Measurements from ENCODE around the gene FOXK1.
"Not testable (repeated sequence)": the region's sequence is repeated elsewhere in the genome, so short reads cannot be mapped to it uniquely, and the experiment has no call there.

FOXK1 gene

GRCh38 chr7:4802577-4802976 lies 120.5 kb downstream of the FOXK1 start:
- not testable (repeated sequence) for DNase-seq

GRCh38 chr7:4803397-4804241 lies 121.5 kb downstream of the FOXK1 start:
- DNase-seq: no peak

DNA sequence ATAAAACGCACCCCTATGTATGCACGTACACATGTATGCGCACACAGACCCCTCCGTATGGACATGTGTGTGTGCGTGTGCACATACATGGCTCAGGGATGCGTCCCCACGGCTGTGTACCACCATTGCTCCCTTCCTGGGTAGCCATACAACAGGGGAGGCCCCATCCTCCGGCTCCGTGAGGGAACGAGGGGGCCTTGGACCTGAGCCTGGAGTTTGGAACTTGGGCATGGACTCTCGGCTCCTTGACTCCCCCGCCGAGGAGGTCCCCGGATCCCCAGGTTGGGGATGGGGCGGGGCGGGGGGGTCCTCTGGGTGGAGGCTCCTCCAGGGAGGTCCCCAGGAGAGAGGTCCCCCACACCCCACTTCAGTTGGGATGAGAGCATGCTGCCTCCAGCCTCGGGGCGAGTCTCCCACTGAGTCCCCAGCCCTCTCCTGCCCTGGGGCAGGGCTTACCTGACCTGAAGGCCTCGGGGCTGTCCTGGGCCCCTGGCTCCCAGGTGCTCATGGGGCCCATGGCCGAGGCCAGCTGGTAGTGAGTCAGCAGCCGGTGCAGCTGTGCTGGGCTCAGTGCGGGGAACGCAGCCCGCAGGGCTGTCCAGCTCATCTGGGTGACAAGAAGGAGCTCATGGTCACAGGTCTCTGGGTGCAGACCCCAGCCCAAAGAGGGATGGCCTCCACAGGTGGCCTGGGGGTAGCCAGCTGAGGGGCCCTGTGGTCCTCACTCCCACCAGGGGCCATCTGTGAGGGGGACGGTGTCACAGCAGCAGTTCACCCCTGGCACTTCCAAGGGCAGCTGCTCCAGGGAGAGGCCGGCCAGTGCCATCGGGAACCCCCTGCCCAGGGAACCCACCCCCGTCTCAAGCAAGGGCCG lies 123.3 kb downstream of the FOXK1 start:
- no peak for DNase-seq

GRCh38 chr7:4805984-4806300 lies 123.8 kb downstream of the FOXK1 start:
- DNase-seq: no peak

GRCh38 chr7:4806983-4807597 lies 125.0 kb downstream of the FOXK1 start:
- DNase-seq: no peak

DNA sequence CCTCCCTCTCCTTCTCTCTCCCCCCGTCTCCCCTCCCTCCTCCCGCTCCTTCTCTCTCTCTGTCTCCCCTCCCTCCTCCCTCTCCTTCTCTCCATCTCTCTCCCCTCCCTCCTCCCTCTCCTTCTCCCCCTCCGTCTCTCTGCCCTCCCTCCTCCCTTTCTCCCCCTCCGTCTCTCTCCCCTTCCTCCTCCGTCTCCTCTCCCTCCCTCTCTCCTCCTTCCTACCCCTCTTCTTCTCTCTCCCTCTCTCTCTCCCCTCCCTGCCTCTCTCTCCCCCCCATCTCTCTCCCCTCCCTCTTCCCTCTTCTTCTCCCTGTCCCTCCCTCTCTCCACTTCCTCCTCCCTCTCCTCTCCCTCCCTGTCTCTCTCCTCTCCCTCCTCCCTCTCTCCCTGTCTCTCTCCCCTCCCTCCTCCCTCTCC lies 125.5 kb downstream of the FOXK1 start:
- no peak for DNase-seq

DNA sequence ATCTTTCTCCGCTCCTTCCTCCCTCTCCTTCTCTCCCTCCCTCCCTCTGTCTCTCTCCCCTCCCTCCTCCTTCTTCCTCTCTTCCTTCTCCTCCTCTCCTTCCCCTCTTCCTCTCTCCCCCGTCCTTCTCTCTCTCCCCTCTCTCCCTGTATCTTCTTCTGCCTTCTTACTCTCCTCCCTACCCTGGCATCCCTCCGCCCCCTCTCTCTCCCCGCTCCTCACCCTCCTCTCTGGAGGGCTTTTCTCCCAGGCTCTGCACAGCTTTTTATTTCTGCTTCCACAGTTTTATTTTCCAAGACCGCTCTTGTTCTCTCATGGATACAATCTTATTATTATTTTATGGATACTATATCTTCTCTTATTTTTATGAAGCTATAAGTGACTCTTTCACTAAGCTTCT lies 125.9 kb downstream of the FOXK1 start:
- DNase-seq: no peak

DNA sequence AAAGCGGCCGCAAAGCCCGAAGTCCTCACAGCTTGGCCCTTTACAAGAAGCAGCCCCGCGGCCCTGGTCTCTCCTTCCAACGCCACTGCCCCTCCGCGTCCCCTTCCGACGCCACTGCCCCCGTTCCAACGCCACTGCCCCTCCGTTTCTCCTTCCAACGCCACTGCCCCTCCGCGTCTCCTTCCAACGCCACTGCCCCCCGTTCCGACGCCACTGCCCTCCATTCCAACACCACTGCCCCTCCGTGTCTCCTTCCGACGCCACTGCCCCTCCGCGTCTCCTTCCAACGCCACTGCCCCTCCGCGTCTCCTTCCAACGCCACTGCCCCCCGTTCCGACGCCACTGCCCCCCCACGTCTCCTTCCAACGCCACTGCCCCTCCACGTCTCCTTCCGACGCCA lies 126.5 kb downstream of the FOXK1 start:
- no peak for DNase-seq

DNA sequence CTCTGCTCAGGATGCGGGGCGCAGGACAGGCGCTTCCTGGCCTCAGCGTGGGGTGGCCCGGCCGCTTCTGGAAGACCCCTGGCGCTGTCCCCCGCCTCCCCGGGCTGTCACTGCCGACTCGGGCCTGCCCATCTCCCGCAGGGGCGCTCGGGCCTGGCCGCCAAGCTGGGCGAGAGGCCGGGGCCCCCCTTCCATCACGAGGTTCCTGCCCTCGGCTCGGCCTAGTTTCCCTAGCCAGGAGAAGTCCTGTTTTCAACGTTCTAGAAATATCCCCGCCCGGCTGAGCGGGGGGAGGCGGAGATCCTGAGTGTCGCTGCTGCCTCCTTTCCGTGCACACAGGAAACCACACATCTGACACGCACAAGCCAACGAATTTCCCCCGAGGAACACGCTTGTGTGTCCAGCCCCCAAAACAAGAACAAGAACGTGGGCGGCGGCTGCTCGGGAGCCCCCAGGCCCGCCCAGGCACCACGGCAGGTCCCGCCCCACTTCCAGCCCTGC lies 127.0 kb downstream of the FOXK1 start:
- DNase-seq: no peak

- DNase-seq: no peak
Observed at GRCh38 chr7:4809666-4810065, 127.6 kb downstream of the FOXK1 start.

DNA sequence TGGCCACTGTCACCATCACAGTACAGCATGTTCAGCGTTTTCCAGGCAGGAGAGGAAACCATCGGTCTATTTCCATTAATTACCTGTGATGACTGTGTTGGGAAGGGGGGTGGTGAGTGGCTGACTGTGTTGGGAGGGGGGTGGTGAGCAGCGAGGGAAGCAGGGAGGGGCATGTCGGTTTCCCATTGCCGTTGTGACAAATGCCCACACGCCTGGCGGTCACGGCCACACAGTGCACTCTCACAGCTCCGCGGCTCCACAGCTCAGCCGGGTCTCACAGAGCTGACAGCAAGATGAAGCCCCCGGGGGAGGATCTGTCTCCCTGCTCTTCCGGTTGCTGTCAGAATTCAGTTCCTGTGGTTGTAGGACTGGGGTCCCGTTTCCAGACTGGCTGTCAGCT lies 132.3 kb downstream of the FOXK1 start:
- DNase-seq: no peak

DNA sequence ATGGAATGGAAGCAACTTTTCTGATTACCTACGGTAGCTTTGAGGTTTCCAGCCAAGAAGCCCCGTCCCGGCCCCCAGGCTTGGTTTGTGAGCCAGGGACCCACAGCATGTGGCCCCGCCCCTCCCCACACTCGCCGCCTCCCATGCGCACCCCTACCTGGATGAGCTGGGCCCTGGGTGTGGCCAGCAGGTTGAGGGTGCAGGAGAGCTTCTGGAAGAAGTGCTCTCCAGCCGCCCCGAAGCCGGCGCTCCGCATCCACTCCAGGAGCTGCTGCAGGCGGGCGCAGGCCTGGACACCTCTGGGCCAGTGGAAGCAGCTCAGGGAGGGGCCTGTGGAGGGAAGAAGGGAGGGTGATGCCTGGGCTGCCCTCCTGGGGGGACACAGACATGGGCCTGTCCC lies 133.0 kb downstream of the FOXK1 start:
- DNase-seq: no peak

DNA sequence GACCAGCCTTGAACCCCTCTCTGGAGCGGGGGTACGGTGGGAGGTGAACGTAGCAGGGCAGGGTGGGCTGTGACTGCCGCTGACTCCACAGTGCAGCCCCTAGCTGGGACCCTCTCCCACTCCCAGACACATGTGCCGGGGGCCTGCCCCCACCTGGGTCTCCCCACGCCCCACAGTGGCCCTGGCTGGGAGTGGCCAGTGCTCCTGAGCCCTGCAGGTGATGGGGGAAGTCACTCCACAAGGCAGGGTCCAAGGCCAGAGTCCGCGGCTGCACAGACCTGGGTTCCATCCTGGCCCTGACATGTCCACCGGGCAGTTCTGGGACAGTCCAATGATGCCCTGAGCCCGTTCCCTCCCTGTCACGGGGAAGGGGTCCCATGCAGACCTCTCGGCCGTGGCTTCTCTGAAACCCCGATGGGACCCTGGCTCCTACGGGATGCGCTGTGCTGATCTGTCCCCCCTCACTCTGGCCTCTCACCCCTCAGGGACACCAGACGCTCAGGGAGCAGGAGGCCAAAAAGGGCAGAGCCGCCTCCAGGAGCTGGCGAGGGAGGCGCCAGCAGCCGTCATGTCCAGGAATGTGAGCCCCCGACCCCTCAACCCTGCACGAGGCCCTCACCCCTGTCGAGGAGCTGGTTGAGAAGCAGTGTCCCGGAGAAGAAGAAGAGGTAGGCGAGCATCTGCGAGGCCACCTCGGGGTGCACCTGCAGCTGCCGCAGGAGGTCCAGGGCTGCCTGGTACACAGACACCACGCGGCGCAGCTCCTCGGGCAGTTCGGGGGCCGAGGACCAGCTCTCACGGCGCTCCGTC lies 133.7 kb downstream of the FOXK1 start:
- DNase-seq: no peak

- no peak for DNase-seq
Observed at GRCh38 chr7:4816419-4817080, 134.5 kb downstream of the FOXK1 start.

DNA sequence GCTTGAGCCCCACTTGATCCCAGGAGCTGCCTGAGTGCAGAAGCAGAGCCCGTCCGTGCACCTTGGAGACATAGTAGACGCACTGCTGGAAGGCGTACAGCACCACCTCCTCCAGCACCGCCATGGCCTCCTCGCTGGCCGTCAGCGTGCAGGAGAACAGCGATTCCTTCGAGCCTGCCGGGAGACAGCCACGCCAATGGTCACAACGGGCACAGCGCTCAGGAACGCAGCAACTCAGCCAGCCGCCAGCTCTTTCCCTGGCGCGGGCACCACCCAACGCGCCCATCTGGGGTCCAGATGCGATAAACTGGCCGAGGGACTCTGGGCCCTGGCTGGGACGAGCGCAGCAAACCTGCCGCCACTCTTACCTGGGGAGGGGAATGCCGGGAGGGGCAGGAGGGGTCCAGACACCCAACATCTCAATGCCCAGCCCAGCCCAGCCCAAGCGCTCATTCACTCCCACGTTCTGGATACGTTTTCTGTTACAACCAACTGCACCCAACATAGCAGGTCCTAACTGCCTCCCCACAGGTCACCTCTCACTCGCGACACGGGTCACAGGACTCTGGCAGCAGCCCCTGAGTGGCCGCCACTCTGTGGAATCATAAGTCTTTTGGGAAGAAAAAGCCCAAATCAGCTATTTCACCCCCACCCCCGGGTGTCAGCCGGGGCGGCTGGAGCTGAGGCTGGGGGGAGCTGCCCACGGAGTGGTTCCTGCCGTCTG lies 135.2 kb downstream of the FOXK1 start:
- DNase-seq: no peak

DNA sequence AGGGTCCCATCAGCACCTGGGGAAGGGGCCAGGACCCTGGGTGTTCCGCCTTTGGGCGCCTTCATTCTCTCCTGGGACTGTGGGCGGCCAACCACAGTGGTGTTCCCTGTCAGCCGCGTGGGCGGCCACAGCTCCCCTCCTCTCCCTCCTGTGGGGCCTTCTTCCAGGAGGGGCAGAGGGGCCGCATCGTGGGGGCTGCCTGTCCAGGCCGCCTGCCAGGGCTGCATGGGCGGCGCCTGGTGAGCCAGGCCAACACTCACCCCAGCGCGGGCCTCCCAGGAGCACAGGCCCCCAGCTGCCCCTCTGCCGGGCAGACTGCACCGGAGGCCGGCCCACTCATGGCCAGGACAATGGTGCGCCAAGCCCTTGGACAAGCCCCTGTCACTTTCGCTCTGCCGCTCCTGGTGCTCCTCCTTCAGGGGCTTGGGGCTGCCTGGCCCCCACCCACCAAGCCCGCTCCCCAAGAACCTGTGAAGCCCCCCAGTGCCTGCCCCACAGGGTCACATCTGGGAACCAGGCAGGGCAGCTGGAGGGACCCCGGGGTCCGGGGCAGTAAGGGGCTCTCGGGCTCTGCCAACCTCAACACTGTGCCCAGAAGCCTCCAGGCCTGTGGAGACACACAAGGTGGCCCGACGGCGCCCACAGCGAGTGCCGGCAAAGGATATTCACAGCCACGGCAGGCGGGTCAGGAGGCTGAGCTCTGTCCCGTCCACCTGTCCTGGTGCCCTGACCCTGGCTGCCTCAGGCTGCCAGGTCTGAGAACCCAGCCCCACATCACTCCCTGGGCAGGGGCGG lies 136.1 kb downstream of the FOXK1 start:
- no peak for DNase-seq

GRCh38 chr7:4819560-4820404 lies 137.7 kb downstream of the FOXK1 start:
- no peak for DNase-seq

- no peak for DNase-seq
Observed at GRCh38 chr7:4820405-4820966, 138.4 kb downstream of the FOXK1 start.
